WTC11 (cell line): ENCODE results near the gene SMAD2. TPM values are rescaled to one million over a fixed set of nuclear protein-coding genes. Genes with fewer than 3 reads are reported as not detected.
"Not testable (repeated sequence)": the region's sequence is repeated elsewhere in the genome, so short reads cannot be mapped to it uniquely, and the experiment has no call there.

ENCODE experiments used
- ATAC-seq: fragments of 200-7000 bp; cut with Tn5 transposase; 2 replicates; pipeline ENCODE4 v1.10.0; 2021; ENCODE audit warnings: mild to moderate bottlenecking, moderate library complexity
- CTCF ChIA-PET: fragments of 300-600 bp; sonication (Branson Sonifier 250); formaldehyde crosslinking; loops from one replicate; lab custom pipeline; 2021; ENCODE audit warnings: antibody characterized with exemption; lab: Charles Lee
- POLR2A ChIA-PET: fragments of 350-600 bp; sonication (Branson Sonifier 250); formaldehyde crosslinking; loops from one replicate; lab custom pipeline; 2021; ENCODE audit warnings: antibody characterized with exemption; lab: Charles Lee
- DNase-seq: peaks from one replicate; pipeline ENCODE4 v3.0.0; 2021; ENCODE audit warnings: low spot score
- H3K27ac Mint-ChIP-seq: 2 replicates; pipeline ENCODE4 v1.8.0; 2021; ENCODE audit warnings: mixed read lengths
- H3K27me3 Mint-ChIP-seq: 2 replicates; pipeline ENCODE4 v1.8.0; 2021; ENCODE audit warnings: low read depth, mild to moderate bottlenecking, moderate library complexity, mixed read lengths
- H3K36me3 Mint-ChIP-seq: 2 replicates; pipeline ENCODE4 v1.8.0; 2021; ENCODE audit warnings: mixed read lengths
- H3K4me1 Mint-ChIP-seq: 2 replicates; pipeline ENCODE4 v1.8.0; 2022; ENCODE audit warnings: mixed read lengths
- H3K4me3 Mint-ChIP-seq: 2 replicates; pipeline ENCODE4 v1.8.0; 2021; ENCODE audit warnings: mild to moderate bottlenecking, moderate library complexity, mixed read lengths
- H3K9me3 Mint-ChIP-seq: 2 replicates; pipeline ENCODE4 v1.8.0; 2021; ENCODE audit warnings: mixed read lengths
- ATF2 ChIP-seq: sonication (generic); formaldehyde crosslinking; IDR thresholded peaks from 2 replicates; pipeline ENCODE4 v1.8.1; 2022; ENCODE audit warnings: low read depth, missing genetic modification reagents, borderline replicate concordance
- E2F4 ChIP-seq: sonication (generic); formaldehyde crosslinking; IDR thresholded peaks from 2 replicates; pipeline ENCODE4 v1.8.1; 2022; ENCODE audit warnings: low read depth, mild to moderate bottlenecking, moderate library complexity, missing genetic modification reagents, borderline replicate concordance
- ELF4 ChIP-seq: sonication (generic); formaldehyde crosslinking; IDR thresholded peaks from 2 replicates; pipeline ENCODE4 v1.8.1; 2022; ENCODE audit warnings: low read depth, mild to moderate bottlenecking, moderate library complexity, missing genetic modification reagents
- EMX1 ChIP-seq: fragments of 250-450 bp; sonication (Bioruptor Pico); IDR thresholded peaks from 2 replicates; pipeline ENCODE4 v1.8.0; 2021; ENCODE audit warnings: mild to moderate bottlenecking
- FOXP4 ChIP-seq: sonication (generic); formaldehyde crosslinking; IDR thresholded peaks from 2 replicates; pipeline ENCODE4 v1.8.0; 2022; ENCODE audit warnings: mild to moderate bottlenecking, missing genetic modification reagents
- GABPB1 ChIP-seq: sonication (generic); formaldehyde crosslinking; IDR thresholded peaks from 2 replicates; pipeline ENCODE4 v1.8.1; 2023; ENCODE audit warnings: mild to moderate bottlenecking, missing genetic modification reagents
- JAZF1 ChIP-seq: fragments of 250-450 bp; sonication (Bioruptor Pico); IDR thresholded peaks from 2 replicates; pipeline ENCODE4 v1.9.0; 2021; ENCODE audit warnings: moderate library complexity, mild to moderate bottlenecking, inconsistent platforms
- MXD4 ChIP-seq: fragments of 250-450 bp; sonication (Bioruptor Pico); IDR thresholded peaks from 2 replicates; pipeline ENCODE4 v1.8.0; 2021; ENCODE audit warnings: mild to moderate bottlenecking, moderate library complexity, borderline replicate concordance
- NR2C2 ChIP-seq: sonication (generic); formaldehyde crosslinking; IDR thresholded peaks from 2 replicates; pipeline ENCODE4 v1.8.0; 2022; ENCODE audit warnings: mild to moderate bottlenecking, missing genetic modification reagents
- SMAD3 ChIP-seq: sonication (generic); formaldehyde crosslinking; IDR thresholded peaks from 2 replicates; pipeline ENCODE4 v1.8.0; 2022; ENCODE audit warnings: missing genetic modification reagents, mild to moderate bottlenecking, borderline replicate concordance
- STAT6 ChIP-seq: sonication (generic); formaldehyde crosslinking; conservative IDR thresholded peaks from 2 replicates; pipeline ENCODE4 v1.8.1; 2023; ENCODE audit warnings: mild to moderate bottlenecking, low read depth, missing genetic modification reagents, moderate library complexity
- ZNF138 ChIP-seq: sonication (generic); formaldehyde crosslinking; conservative IDR thresholded peaks from 2 replicates; pipeline ENCODE4 v1.8.1; 2022; ENCODE audit warnings: mild to moderate bottlenecking, moderate library complexity, missing genetic modification reagents
- ZNF425 ChIP-seq: fragments of 250-450 bp; sonication (Bioruptor Pico); conservative IDR thresholded peaks from 2 replicates; pipeline ENCODE4 v1.9.0; 2021; ENCODE audit warnings: mild to moderate bottlenecking
- total RNA-seq: library from RNA; stranded (reverse); gene quantifications from 3 replicates; pipeline ENCODE4 v1.2.3, GENCODE V29; 2021

SMAD2 gene
- total RNA-seq, 1 experiment from 2014 or later = 104 TPM

GRCh38 chr18:47964053-47964452 is 33.6 kb upstream of the SMAD2 start:
- Mint-ChIP-seq H3K4me1 (peaks cover 16% of the 10 kb centered on the region), H3K9me3 (peaks cover 61% of the 10 kb centered on the region), H3K27me3 (peaks cover 9% of the 10 kb centered on the region), H3K36me3 (peaks cover 45% of the 10 kb centered on the region), H3K27ac (no peak overlapping the region), H3K4me3 (no peak overlapping the region)
- ChIA-PET CTCF (interaction anchor here (0.7 to 1.2 kb wide), 2 partner anchors 34 to 44 kb away, joined by 3 to 4 read pairs; no protein-coding TSS in a partner anchor), POLR2A (no interaction called here)
- no peak for TF ChIP-seq E2F4 (CRISPR knock-in tag)
- no peak for TF ChIP-seq EMX1 (CRISPR knock-in tag)
- TF ChIP-seq NR2C2 (CRISPR knock-in tag) = no peak
- no peak for TF ChIP-seq ELF4 (CRISPR knock-in tag)
- TF ChIP-seq JAZF1 (CRISPR knock-in tag) = no peak
- no peak for TF ChIP-seq SMAD3 (CRISPR knock-in tag)
- no peak for TF ChIP-seq GABPB1 (CRISPR knock-in tag)
- TF ChIP-seq STAT6 (CRISPR knock-in tag) = no peak
- TF ChIP-seq MXD4 (CRISPR knock-in tag) = no peak
- TF ChIP-seq ZNF138 = no peak
- no peak for TF ChIP-seq ATF2
- no peak for TF ChIP-seq ZNF425 (CRISPR knock-in tag)
- TF ChIP-seq FOXP4 (CRISPR knock-in tag) = no peak
- DNase-seq (no peak), ATAC-seq (no peak)

GRCh38 chr18:47961003-47961402 is 30.5 kb upstream of the SMAD2 start:
- H3K4me1 Mint-ChIP-seq, POLR2A ChIA-PET, DNase-seq, ATAC-seq, H3K27me3 Mint-ChIP-seq, CTCF ChIA-PET, H3K4me3 Mint-ChIP-seq, H3K27ac Mint-ChIP-seq: not testable (repeated sequence)
- Mint-ChIP-seq H3K9me3 (peaks cover 51% of the 10 kb centered on the region), H3K36me3 (peaks cover 28% of the 10 kb centered on the region)
